Astrocyte of the cerebellum (primary cell): Measurements from ENCODE around the gene PDE4D.

Experiments
- DNase-seq: peaks from one replicate; pipeline ENCODE4 v3.0.0-alpha.2; 2011; ENCODE audit warnings: low read depth
- H3K4me3 ChIP-seq: 2 replicates; pipeline ENCODE4 v1.5.1; 2011; ENCODE audit warnings: mild to moderate bottlenecking, low read depth, low read length, moderate library complexity
- in situ Hi-C: cut with HindIII; loops from 2 replicates; pipeline ENCODE4 v1.10.0; 2017; ENCODE audit warnings: low sequenced_read_pairs
- TF ChIP-seq, protein P1 (sequence below): IDR thresholded peaks from 2 replicates; pipeline ENCODE4 v1.5.1; 2012; ENCODE audit warnings: low read length, low read depth, moderate library complexity, mild to moderate bottlenecking; ENCODE audit errors: missing control alignments

PDE4D gene

DNA sequence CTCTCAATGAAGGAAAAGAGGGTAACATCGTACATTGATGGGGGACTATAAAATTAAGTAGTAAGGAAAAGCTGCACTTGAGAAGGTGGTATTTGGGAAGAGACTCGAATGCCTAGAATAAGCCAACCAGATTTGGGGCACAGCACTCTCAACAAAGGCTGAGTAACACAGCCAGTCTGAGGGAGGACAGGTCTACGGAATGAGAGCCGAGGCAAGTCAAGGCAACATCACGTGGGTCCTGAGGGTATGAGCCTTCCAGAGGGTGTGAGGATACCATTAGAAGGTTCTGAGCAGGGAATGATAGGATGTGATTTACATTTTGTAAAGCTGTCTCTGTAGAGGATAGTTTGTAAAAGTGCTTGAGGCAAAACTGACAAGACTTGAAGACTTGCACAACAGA, 876.6 kb downstream of the PDE4D start:
- TF ChIP-seq, protein P1, sequence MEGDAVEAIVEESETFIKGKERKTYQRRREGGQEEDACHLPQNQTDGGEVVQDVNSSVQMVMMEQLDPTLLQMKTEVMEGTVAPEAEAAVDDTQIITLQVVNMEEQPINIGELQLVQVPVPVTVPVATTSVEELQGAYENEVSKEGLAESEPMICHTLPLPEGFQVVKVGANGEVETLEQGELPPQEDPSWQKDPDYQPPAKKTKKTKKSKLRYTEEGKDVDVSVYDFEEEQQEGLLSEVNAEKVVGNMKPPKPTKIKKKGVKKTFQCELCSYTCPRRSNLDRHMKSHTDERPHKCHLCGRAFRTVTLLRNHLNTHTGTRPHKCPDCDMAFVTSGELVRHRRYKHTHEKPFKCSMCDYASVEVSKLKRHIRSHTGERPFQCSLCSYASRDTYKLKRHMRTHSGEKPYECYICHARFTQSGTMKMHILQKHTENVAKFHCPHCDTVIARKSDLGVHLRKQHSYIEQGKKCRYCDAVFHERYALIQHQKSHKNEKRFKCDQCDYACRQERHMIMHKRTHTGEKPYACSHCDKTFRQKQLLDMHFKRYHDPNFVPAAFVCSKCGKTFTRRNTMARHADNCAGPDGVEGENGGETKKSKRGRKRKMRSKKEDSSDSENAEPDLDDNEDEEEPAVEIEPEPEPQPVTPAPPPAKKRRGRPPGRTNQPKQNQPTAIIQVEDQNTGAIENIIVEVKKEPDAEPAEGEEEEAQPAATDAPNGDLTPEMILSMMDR: no peak
- in situ Hi-C loops: no loop called here
- no peak for DNase-seq
- no peak overlapping the region for H3K4me3 ChIP-seq

DNA sequence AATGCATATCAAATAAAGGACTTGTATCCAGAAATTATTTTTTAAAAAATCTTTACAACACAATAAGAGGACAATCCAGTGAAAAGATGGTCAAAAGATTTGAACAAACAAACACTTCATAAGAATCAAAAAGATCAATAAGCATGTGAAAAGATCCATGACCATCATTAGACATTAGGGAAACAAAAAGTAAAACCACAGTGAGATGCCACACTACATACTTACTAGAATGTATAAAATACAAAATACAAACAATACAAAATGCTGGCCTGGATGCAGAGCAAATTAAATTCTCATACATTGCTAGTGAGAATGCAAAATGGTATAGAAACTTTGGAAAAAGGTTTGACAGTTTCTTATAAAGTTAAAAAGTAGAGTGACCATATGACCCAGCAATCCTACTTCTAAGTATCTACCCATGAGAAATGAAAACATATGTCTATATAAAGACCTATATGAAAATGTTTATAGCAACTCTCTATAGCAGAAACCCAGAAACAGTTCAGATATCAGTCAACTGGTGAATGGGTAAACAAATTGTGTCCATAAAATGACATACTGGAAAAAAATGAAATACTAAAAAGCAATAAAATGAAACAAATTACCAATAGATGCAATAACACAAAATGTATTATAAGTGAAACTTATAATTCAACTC, 884.6 kb downstream of the PDE4D start:
- no peak for DNase-seq
- H3K4me3 ChIP-seq: no peak overlapping the region
- in situ Hi-C loops: no loop called here
- TF ChIP-seq, protein P1: no peak

DNA sequence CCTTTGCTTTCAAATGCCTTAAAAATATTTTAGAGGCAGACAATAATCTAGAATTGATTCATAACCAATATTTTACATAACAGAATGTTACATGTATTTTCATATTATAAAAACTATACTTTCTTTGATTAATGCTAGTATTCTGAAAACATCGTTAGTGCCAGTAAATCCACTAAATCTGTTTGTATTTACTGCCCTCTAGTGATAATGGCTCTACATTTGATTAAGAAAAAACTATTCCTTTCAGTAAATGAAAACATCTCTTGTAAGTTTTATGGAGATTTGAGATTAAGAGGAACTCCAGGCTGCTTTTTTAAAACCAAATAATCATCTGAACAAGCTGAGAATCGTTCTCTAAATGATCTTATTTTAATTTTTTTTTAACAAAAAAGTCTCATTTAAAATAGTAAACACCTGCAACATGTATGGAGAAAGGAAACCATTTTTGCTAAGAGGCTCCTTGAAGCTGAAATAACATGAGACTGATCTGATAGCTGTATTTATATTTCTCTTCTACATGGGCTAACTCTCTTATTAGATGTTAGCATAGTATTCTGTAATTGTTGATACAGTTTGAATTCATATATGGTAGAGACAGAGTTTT, 886.0 kb downstream of the PDE4D start:
- in situ Hi-C loops: no loop called here
- H3K4me3 ChIP-seq: no peak overlapping the region
- TF ChIP-seq, protein P1: no peak
- peak; percentile 18 for DNase-seq

DNA sequence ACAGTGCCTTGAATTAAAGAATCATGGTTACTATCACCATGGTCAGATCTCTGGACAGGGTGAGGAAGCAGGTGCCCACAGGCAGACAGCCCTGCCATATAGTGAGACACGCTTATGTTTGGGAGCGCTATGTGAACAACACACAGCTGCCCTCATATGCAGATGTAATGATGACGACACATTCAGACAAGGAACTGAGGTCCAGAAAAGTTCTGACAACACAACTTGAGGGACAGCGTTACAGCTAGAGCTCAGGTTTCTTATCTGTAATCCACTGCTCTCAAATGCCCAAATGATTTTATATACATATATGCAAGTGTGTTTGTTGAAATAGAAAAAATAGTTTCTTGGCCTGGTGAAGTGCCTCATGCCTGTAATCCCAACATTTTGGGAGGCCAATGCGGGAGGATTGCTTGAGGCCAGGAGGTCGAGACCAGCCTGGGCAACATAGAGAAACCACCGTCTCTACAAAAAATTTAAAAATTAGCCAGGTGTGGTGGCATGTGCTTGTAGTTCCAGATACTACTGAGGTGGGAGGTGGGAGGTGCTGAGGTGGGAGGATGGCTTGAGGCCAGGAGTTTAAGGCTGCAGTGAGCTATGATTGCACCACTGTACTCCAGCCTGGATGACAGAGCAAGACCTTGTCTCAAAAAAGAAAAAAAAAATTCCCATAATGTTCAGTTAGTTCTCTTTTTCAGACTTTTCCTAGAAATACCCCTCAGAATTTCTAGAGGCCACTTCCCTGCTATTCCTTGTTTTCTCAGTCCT, 887.4 kb downstream of the PDE4D start:
- in situ Hi-C loops: no loop called here
- TF ChIP-seq, protein P1: no peak
- no peak overlapping the region for H3K4me3 ChIP-seq
- DNase-seq: no peak

DNA sequence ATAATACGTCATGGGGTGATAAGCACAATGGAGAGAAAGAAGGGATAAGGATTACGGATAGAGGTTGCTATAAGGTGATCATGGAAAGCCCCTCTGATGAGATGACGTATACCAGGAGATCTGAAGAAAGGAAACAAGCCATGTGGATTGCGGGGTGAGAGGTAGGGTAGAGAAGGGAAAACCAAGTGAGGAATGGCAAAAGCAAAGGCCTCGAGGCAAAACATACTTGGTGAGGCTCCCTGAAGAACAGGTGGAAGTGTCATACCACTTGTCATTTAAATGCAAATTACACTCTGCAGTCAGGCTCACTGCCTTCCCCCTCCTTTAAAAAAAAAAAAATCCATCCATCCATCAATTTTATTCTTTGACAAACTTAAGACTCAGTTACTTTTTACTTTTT, 889.9 kb downstream of the PDE4D start:
- TF ChIP-seq, protein P1: no peak
- no peak overlapping the region for H3K4me3 ChIP-seq
- DNase-seq: no peak
- in situ Hi-C loops: no loop called here

DNA sequence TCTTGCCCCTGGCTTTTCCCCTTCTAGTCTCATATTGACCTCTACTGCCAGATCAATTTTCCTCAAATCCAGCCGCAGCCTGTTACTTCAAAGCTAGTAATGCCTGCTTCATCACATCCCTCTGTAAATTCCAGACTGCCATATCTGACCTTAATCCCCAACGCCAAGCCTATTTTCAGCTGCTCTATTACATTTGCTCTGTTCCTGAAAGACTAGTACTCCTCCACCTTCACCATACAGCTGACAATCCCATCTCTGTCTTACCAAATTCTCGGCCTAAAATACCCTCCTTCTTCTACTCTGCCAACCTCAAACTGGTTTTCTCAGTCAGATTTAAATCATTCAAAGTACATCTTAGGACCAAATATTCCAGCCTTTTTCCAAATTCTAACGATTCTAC, 890.4 kb downstream of the PDE4D start:
- DNase-seq: no peak
- in situ Hi-C loops: no loop called here
- TF ChIP-seq, protein P1: no peak
- H3K4me3 ChIP-seq: no peak overlapping the region
